Spinal cord (tissue), 10 donors: Measurements from ENCODE around the gene KIF3A. TPM values are rescaled to one million over a fixed set of nuclear protein-coding genes. Genes with fewer than 3 reads are reported as not detected.
"Not testable (repeated sequence)": the region's sequence is repeated elsewhere in the genome, so short reads cannot be mapped to it uniquely, and the experiment has no call there.

ENCODE experiments used
- DNase-seq, 6 donors: peaks; one replicate each; pipeline versions ENCODE4 v3.0.0 to v3.0.0-alpha.2; 2013 to 2015; ENCODE audit warnings: low spot score in 6 of 6, low read depth in 4 of 6
- H3K27ac ChIP-seq: one replicate; pipeline ENCODE4 v1.5.1; 2013; ENCODE audit warnings: low read depth, low read length, control low read depth
- H3K27me3 ChIP-seq: one replicate; pipeline ENCODE4 v1.6.1; 2013; ENCODE audit warnings: low read length; ENCODE audit not compliant: control insufficient read depth, insufficient read depth
- H3K36me3 ChIP-seq: one replicate; pipeline ENCODE4 v1.6.1; 2013; ENCODE audit warnings: low read length; ENCODE audit not compliant: control insufficient read depth, insufficient read depth
- H3K4me1 ChIP-seq: one replicate; pipeline ENCODE4 v1.6.1; 2013; ENCODE audit warnings: low read length; ENCODE audit not compliant: control insufficient read depth, insufficient read depth
- H3K4me3 ChIP-seq: one replicate; pipeline ENCODE4 v1.5.1; 2013; ENCODE audit warnings: low read depth, low read length, control low read depth
- H3K9me3 ChIP-seq: one replicate; pipeline ENCODE4 v1.6.1; 2013; ENCODE audit warnings: low read length; ENCODE audit not compliant: control insufficient read depth, insufficient read depth
- WGBS: methylation state at CpG from one replicate; pipeline ENCODE4 v1.1.5; 2013; ENCODE audit warnings: missing lambda C conversion rate; ENCODE audit not compliant: insufficient coverage; 5-methylcytosine and 5-hydroxymethylcytosine counted together
- polyA plus RNA-seq, 2 donors: library from polyadenylated mRNA; unstranded; fragments of 120-200 nt; gene quantifications; one replicate each; pipeline ENCODE4 v1.2.1, GENCODE V29; 2013; ENCODE audit not compliant: insufficient read length in 2 of 2
- total RNA-seq, 2 donors: library from RNA; depleted of rRNA in 1 of 2; stranded (reverse); fragments of 120-200 nt in 1 of 2; fragments of >200 nt in 1 of 2; gene quantifications; one replicate each; pipeline versions ENCODE4 v1.2.3 to v1.2.4, GENCODE V29; 2013 to 2014
- donor health status: healthy.

The KIF3A gene
- total and polyA plus RNA-seq, 4 donors = 42.3 to 97.6 (median 86.6) TPM

DNA sequence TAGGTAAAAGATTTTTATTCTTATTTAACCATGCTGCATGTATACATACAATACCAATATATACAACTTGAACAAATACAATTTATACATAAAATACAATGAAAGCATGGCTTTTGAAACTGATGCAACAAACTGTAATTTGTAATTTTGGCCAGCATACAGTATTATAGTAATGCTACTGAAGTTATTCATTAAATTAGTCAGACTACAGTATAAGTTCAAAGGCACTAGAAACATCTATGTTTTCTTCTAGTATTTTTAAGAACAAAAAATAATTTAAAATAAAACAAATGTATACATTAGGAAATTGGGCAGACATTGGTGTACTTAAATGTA, 44.7 kb downstream of the KIF3A start:
- DNase-seq = no peak

DNA sequence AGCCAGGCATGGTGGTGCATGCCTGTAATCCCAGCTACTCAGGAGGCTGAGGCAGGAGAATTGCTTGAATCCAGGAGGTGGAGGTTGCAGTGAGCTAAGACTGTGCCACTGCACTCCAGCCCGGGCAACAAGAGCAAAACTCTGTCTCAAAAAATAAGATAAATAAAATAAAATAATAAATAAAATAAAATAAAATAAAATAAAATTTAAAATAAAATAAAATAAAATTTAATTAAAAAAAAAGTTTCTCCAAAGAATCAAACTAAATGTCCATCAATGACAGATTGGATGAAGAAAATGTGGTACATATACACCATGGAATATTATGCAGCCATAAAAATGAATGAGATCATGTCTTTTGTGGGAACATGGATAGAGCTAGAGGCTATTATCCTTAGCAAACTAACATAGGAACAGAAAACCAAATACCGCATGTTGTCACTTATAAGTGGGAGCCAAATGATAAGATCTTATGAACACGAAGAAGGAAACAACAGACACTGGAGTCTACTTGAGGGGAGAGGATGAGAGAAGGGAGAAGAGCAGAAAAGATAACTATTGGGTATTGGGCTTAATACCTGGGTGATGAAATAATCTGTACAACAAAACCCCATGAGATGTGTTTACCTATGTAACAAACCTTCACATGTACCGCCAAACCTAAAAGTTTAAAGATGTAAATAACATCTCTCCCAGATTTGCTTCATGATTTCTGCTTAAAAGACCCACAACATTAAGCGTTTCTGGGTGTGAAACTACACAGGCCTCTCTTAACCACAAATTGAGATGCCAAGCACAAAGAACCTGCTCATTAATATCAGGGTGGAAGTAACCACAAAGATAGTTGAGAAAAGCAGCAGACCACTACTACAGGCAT, 45.4 kb downstream of the KIF3A start:
- H3K36me3 ChIP-seq, H3K4me1 ChIP-seq, DNase-seq, H3K4me3 ChIP-seq, H3K27me3 ChIP-seq, H3K27ac ChIP-seq, H3K9me3 ChIP-seq: not testable (repeated sequence)
- 100% methylated on average over 1 of the region's 5 CpGs for WGBS

More for the DNA sequence above, 44.7 kb downstream of the KIF3A start:
- H3K27ac ChIP-seq = no peak overlapping the region
- no peaks in the 10 kb centered on the region for H3K27me3 ChIP-seq
- H3K4me1 ChIP-seq = no peaks in the 10 kb centered on the region
- H3K36me3 ChIP-seq = peaks cover 15% of the 10 kb centered on the region
- no peak overlapping the region for H3K4me3 ChIP-seq
- H3K9me3 ChIP-seq = no peaks in the 10 kb centered on the region

DNA sequence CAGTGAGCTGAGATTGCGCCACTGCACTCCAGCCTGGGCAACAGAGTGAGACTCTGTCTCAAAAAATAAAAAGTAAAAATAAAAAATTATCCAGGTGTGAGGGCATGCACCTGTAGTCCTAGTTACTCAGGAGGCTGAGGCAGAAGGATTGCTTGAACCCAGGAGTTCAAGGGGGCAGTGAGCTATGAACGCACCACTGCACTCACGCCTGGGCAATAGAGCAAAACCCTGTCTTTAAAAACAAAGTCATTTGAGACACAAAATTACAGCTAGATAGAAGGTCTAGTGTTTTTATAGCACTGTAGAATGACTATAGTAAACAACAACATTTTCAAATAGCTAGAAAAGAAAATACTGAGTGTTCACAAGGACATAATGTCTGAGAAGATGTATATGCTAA, 47.2 kb downstream of the KIF3A start:
- no peaks in the 10 kb centered on the region for H3K4me1 ChIP-seq
- H3K27me3 ChIP-seq = no peaks in the 10 kb centered on the region
- 100% methylated on average over 1 of the region's 3 CpGs for whole genome bisulfite sequencing
- H3K9me3 ChIP-seq = no peaks in the 10 kb centered on the region
- H3K27ac ChIP-seq = no peak overlapping the region
- no peak for DNase-seq
- H3K36me3 ChIP-seq = peaks cover 5% of the 10 kb centered on the region
- no peak overlapping the region for H3K4me3 ChIP-seq

DNA sequence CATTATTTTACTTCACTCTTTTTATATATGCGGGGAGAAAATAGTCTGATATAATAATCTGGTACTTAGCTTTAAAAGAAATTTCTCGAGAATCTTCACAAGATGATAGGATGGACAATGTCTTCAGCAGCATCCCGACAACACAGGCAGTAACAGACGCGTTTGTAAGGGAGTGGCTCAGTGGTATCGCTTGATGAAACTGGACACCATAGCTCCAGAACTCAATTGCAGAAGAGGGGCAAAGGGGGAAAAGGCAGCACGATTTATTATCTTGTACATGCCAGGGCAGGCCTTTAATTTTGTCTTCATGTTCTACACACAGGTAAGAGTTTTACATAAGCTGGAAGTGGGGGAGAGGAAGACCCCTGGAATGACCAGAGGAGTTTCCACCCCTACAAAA, 47.8 kb downstream of the KIF3A start:
- Histone ChIP-seq H3K36me3 (peaks cover 3% of the 10 kb centered on the region), H3K27me3 (no peaks in the 10 kb centered on the region), H3K4me3 (no peak overlapping the region), H3K4me1 (no peaks in the 10 kb centered on the region), H3K27ac (no peak overlapping the region), H3K9me3 (no peaks in the 10 kb centered on the region)
- no peak for DNase-seq
- 88% methylated on average over 5 of the region's 7 CpGs for WGBS

DNA sequence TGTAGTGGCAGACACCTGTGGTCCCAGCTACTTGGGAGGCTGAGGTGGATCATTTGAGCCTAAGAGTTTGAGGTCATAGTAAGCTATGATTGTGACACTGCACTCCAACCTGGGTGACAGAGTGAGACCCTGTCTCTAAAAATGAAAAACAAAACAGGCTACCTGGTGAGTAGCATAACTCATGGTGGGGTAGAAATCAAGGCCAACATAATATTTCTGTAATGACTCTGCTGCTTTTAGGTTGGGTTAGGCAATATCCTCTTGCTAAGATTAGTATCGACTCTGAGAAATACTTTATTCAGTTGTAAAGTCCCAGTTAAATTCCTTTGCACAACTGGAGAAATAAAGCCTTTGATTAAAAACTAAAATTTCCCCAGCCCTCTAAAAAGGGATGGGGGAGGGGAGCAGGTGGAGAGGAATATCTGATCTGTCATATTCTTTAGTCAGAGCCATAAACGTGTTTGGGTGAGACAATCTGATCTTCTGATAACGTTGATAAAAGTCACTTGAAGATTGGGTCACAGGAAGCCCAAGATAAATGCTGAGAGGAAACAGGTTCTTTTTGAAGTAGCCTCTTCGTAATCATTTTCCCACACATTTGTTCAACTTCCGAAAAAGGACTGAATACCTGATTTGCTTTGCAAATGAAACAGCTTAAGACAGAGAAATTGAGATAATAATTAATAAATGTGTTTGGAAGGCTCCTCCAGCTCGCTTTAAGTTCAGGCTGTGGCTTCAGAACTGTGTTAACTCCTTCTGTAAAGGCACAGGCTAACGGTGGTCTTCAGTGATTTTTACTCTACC, 48.6 kb downstream of the KIF3A start:
- Histone ChIP-seq H3K36me3 (no peaks in the 10 kb centered on the region), H3K9me3 (no peaks in the 10 kb centered on the region), H3K4me3 (no peak overlapping the region), H3K27ac (no peak overlapping the region), H3K4me1 (no peaks in the 10 kb centered on the region), H3K27me3 (no peaks in the 10 kb centered on the region)
- no peak for DNase-seq
- WGBS = 83% methylated on average over 2 of the region's 7 CpGs

DNA sequence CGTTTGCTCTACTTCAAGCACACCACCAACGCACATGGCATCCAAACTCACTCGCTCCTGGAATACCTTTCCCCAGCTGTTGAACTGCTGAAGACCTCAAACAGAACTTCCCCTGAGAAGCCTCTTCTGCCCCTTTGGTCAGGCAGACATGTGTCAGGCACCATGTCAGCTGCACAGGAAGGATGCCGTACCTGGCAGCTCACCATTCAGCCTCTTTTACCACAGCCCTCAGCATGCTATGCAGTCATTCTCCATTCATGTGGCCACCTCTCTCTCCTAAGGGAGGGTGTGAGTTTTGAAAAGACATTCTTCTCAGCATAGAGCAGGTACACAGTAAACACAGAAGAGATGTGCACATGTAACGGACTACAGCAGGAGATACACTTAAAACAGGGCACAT, 49.4 kb downstream of the KIF3A start:
- Histone ChIP-seq H3K4me3 (no peak overlapping the region), H3K9me3 (no peaks in the 10 kb centered on the region), H3K36me3 (no peaks in the 10 kb centered on the region), H3K27me3 (no peaks in the 10 kb centered on the region), H3K27ac (no peak overlapping the region), H3K4me1 (no peaks in the 10 kb centered on the region)
- WGBS = 93% methylated on average over 4 of the region's 5 CpGs
- DNase-seq = no peak

DNA sequence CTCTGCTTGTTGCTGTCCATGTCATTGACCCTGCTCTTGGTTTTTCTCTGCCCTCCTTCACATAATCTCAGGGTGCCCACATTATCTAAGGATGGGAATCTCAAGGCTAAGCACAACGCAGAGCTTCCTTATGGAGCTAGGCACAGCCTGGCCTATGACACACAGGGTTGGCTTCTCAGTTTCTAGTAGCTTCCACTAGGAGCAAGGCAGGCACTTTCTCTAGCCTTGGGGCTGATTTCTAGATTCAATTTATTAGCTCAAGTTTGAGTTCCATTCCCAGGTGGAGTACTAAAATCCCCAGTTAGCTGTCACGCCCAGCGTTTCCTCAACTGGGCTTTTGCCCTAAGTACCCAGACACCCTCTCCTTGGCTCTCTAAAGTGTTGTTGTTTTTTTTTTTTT, 51.2 kb downstream of the KIF3A start:
- H3K4me3 ChIP-seq = no peak overlapping the region
- no peak overlapping the region for H3K27ac ChIP-seq
- 90% methylated on average over 3 of the region's 3 CpGs for WGBS
- no peaks in the 10 kb centered on the region for H3K27me3 ChIP-seq
- H3K9me3 ChIP-seq = no peaks in the 10 kb centered on the region
- no peaks in the 10 kb centered on the region for H3K36me3 ChIP-seq
- no peaks in the 10 kb centered on the region for H3K4me1 ChIP-seq
- DNase-seq = no peak

DNA sequence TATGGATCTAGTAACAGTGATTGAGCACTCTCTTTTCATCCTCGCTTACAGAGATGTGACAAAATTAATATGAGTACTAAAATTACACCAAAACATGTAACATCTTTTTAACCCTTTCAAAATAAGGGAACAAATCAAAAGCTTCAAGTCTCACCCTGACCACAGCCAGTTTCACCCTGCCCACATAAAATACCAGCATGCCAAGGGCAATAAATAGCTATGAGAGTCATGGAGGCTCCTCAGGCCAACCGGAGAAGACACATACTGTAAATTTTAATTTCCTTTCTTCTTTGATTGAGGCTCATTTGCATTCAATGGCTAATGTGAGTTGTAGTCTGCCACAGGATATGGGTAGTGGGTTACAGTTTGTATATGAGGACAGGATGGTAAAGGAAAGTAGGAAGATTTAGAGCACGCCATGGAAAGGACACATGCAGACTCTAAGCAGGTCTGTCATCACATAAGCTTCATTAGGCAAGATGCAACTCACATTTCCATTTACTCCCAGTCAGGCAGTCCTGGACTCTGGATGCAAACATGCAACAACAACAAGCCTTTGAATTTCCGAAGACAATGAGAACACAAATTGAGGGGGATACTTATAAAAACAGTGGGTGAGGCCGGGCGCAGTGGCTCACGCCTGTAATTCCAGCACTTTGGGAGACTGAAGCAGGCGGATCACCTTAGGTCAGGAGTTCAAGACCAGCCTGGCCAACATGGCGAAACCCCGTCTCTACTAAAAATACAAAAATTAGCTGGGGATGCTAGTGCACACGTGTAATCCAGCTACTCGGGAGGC, 52.2 kb downstream of the KIF3A start:
- Histone ChIP-seq H3K27me3 (no peaks in the 10 kb centered on the region), H3K4me1 (no peaks in the 10 kb centered on the region), H3K9me3 (no peaks in the 10 kb centered on the region), H3K27ac (no peak overlapping the region), H3K4me3 (no peak overlapping the region), H3K36me3 (no peaks in the 10 kb centered on the region)
- WGBS = 90% methylated on average over 8 of the region's 12 CpGs
- DNase-seq = no peak

DNA sequence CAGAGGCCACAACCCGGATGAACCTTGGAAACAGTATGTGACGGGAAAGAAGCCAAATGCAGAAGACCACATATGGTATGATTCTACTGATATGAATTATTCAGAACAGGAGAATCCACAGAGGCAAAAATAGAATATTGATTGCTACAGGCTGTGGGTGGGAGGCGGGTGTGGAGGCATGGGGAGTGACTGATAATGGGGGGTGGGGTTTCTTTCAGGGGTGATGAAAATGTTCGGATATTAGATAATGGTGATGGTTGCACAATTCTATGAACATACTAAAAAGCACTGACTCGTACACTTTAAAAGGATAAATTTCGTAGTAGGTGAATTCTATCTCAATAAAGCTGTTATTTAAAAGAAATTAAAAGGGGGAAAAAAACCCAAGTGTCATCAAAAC, 52.9 kb downstream of the KIF3A start:
- DNase-seq = no peak
- Histone ChIP-seq H3K27me3 (no peaks in the 10 kb centered on the region), H3K36me3 (no peaks in the 10 kb centered on the region), H3K4me1 (no peaks in the 10 kb centered on the region), H3K4me3 (no peak overlapping the region), H3K27ac (no peak overlapping the region), H3K9me3 (no peaks in the 10 kb centered on the region)
- WGBS = 92% methylated on average over 3 of the region's 6 CpGs
